DOHH2 (cell line): ENCODE data around the gene PLCB4.

Source experiments
- H3F3A ChIP-seq: fragments of 200-600 bp; sonication (generic), shearing (Covaris generic); 2 replicates; pipeline ENCODE4 v1.6.0; 2016; ENCODE audit warnings: antibody characterized with exemption, mild to moderate bottlenecking; ENCODE audit not compliant: control insufficient read depth, insufficient read depth
- H3K27ac ChIP-seq: fragments of 200-600 bp; sonication (generic); 2 replicates; pipeline ENCODE4 v1.5.1; 2014; ENCODE audit warnings: low read depth, mild to moderate bottlenecking, low read length, moderate library complexity
- H3K27me3 ChIP-seq: fragments of 200-600 bp; sonication (generic); 2 replicates; pipeline ENCODE4 v1.6.1; 2014; ENCODE audit warnings: mild to moderate bottlenecking, low read length, mixed read lengths; ENCODE audit not compliant: control insufficient read depth
- H3K36me3 ChIP-seq: fragments of 200-600 bp; sonication (generic); 2 replicates; pipeline ENCODE4 v1.6.1; 2014; ENCODE audit warnings: mild to moderate bottlenecking, low read length, moderate library complexity, mixed read lengths; ENCODE audit not compliant: control insufficient read depth
- H3K4me1 ChIP-seq: fragments of 200-600 bp; sonication (generic); 2 replicates; pipeline ENCODE4 v1.6.1; 2014; ENCODE audit warnings: mild to moderate bottlenecking, low read length, mixed read lengths; ENCODE audit not compliant: control insufficient read depth
- H3K4me2 ChIP-seq: fragments of 200-600 bp; sonication (generic); 2 replicates; pipeline ENCODE4 v1.6.0; 2014; ENCODE audit warnings: mild to moderate bottlenecking, low read length, moderate library complexity
- H3K4me3 ChIP-seq: fragments of 200-600 bp; sonication (generic); 2 replicates; pipeline ENCODE4 v1.5.1; 2014; ENCODE audit warnings: mild to moderate bottlenecking, low read length, mixed read lengths
- H3K79me2 ChIP-seq: fragments of 200-600 bp; sonication (generic); 2 replicates; pipeline ENCODE4 v1.6.1; 2014; ENCODE audit warnings: mild to moderate bottlenecking, low read length, mixed read lengths; ENCODE audit not compliant: control insufficient read depth
- H3K9me2 ChIP-seq: fragments of 200-600 bp; sonication (generic); replicated peaks from 2 replicates; pipeline ENCODE4 v1.6.1; 2014; ENCODE audit warnings: mild to moderate bottlenecking, low read length, mixed read lengths; ENCODE audit not compliant: control insufficient read depth
- H3K9me3 ChIP-seq: fragments of 200-600 bp; sonication (generic); 2 replicates; pipeline ENCODE4 v1.6.1; 2014; ENCODE audit warnings: antibody characterized with exemption, low read length, mixed read lengths; ENCODE audit not compliant: control insufficient read depth, insufficient read depth
- H4K20me1 ChIP-seq: fragments of 200-600 bp; sonication (generic); 2 replicates; pipeline ENCODE4 v1.6.0; 2014; ENCODE audit warnings: low read depth, mild to moderate bottlenecking, antibody characterized with exemption, low read length, moderate library complexity; ENCODE audit not compliant: control insufficient read depth, insufficient read depth
- CTCF ChIP-seq: fragments of 200-600 bp; sonication (generic); IDR thresholded peaks from one replicate; pipeline ENCODE4 v1.5.1; 2014; ENCODE audit warnings: antibody characterized with exemption, mild to moderate bottlenecking, low read depth, low read length; ENCODE audit not compliant: poor library complexity, severe bottlenecking
- EZH2phosphoT487 ChIP-seq: fragments of 200-600 bp; sonication (generic); IDR thresholded peaks from 2 replicates; pipeline ENCODE4 v1.6.1; 2017; ENCODE audit warnings: borderline replicate concordance, mild to moderate bottlenecking, antibody characterized with exemption, low read length, moderate library complexity, mixed read lengths

PLCB4 gene

GRCh38 chr20:9025643-9026042 is 43.2 kb upstream of the PLCB4 start:
- TF ChIP-seq EZH2phosphoT487 = no peak
- no peak for TF ChIP-seq CTCF
- Histone ChIP-seq H3K36me3 (no peaks in the 10 kb centered on the region), H3K4me1 (no peaks in the 10 kb centered on the region), H3K27ac (no peak overlapping the region), H3K9me2 (no peaks in the 10 kb centered on the region; the same call in 1 of the 2 replicates), H4K20me1 (no peaks in the 10 kb centered on the region), H3K27me3 (no peaks in the 10 kb centered on the region), H3F3A (no peaks in the 10 kb centered on the region), H3K4me2 (no peak overlapping the region), H3K4me3 (no peak overlapping the region), H3K9me3 (no peaks in the 10 kb centered on the region), H3K79me2 (no peaks in the 10 kb centered on the region)

DNA sequence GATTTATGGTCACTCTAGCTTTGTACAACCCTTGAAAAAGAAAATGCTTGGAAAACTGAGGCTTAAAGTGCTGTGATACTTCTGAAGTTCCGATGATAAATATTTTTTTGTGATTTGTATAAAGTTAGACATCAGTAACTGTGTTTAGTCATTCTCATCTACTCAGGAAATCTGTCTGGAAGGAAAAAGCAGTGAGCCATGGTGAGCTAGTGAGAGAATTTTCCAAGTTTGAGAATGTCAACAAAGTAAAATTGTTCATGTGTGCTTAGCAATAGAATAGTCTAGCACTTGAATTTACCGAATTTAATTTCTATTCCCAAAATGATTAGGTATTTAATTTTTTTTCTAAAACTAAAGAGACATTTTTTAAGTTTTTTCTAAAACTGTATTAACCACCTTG is 41.3 kb upstream of the PLCB4 start:
- Histone ChIP-seq H3K36me3 (no peaks in the 10 kb centered on the region), H3K4me2 (no peak overlapping the region), H3K79me2 (no peaks in the 10 kb centered on the region), H3K27ac (no peak overlapping the region), H3K4me1 (no peaks in the 10 kb centered on the region), H3K9me3 (no peaks in the 10 kb centered on the region), H3F3A (no peaks in the 10 kb centered on the region), H4K20me1 (no peaks in the 10 kb centered on the region), H3K4me3 (no peak overlapping the region), H3K27me3 (no peaks in the 10 kb centered on the region), H3K9me2 (no peaks in the 10 kb centered on the region; the same call in 1 of the 2 replicates)
- TF ChIP-seq EZH2phosphoT487 (no peak), CTCF (no peak)

- H3K9me2 ChIP-seq = no peaks in the 10 kb centered on the region; the same call in 1 of the 2 replicates
- H3K36me3 ChIP-seq = no peaks in the 10 kb centered on the region
- no peak overlapping the region for H3K4me2 ChIP-seq
- no peaks in the 10 kb centered on the region for H3K79me2 ChIP-seq
- H3K27ac ChIP-seq = no peak overlapping the region
- TF ChIP-seq CTCF (no peak), EZH2phosphoT487 (no peak)
- H3K4me1 ChIP-seq = no peaks in the 10 kb centered on the region
- H3F3A ChIP-seq = no peaks in the 10 kb centered on the region
- no peaks in the 10 kb centered on the region for H3K9me3 ChIP-seq
- H4K20me1 ChIP-seq = no peaks in the 10 kb centered on the region
- no peaks in the 10 kb centered on the region for H3K27me3 ChIP-seq
- H3K4me3 ChIP-seq = no peak overlapping the region
Measured at GRCh38 chr20:9028419-9028818, 40.5 kb upstream of the PLCB4 start.
